Activated CD8-positive, alpha-beta memory T cell treated with anti-CD3 and anti-CD28 coated beads for 48 hours (primary cell): ENCODE measurements around the gene CAMK1G.

Experiments used
- DNase-seq, 3 experiments: peaks; one replicate each; pipeline ENCODE4 v3.0.0-alpha.2; 2020; ENCODE audit warnings: low read depth in 2 of 3, low spot score in 2 of 3

The CAMK1G gene

DNA sequence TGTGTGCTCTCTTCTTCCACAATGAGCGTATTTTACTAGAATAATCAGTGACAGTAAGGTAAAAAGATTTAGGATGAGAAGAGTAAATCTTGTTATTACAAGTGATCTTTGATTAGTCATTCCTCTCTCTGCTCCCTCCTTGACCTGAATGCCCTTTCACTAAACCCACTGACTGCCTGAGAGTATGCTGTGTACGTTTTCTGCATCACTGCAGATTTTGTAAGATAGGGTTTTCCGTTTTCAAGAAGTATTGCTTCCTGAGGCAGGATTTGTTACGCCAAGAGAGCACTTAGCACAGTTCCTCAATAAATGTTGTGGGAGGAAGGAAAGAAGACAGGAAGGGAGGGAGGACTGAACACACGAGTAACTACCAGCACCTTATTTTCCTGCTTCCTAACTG is 76.4 kb downstream of the CAMK1G start:
- no peak for DNase-seq

DNA sequence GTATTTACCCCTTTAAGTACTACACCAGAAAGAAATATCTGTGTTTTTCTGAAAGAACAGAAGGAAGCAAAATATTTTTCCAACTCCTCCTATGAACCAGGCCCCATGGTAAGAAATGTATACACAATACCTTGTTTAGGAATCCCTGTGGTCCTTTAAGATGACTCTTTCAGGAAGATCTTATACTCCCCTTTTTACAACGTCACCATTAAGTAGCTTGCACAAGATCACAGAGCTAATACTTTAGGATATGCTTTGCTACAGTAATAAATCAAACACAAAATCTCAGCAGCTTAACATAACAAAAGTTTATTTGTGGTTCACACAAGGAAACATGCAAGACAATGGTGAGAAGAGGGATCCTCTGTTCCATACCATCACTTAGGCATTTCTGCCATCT is 77.6 kb downstream of the CAMK1G start:
- DNase-seq = no peak

DNA sequence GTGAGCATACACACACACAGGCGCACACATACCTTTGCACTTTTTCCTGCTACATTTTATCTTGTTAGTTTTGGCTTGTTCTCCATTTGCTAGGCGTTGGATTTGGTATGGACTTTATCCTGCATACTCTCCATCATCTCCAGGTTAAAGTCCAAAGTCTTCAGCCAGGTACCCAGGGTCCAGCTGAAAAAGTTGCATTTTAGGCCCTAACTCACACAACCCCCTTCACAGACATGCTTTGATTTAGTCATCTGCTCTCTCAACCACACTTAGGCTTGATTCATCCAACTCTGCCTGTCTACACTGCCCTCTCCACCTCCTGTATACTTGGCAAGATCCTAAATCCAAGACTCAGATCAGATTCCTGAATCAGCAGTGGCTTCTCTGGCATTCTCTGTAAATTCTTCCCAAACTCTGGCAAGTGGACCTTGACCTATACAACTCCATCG is 79.4 kb downstream of the CAMK1G start:
- no peak for DNase-seq
